Tibial artery (tissue), 4 donors: ENCODE results near the gene PAK4.

Source experiments
- DNase-seq, 2 donors: peaks; one replicate each; pipeline ENCODE4 v3.0.0-alpha.2; 2019
- H3K27ac ChIP-seq, 2 donors: fragments of 200-600 bp; sonication (generic) in 1 of 2; 1 replicate in 1 of 2; 2 replicates in 1 of 2; pipeline ENCODE4 v1.5.1; 2018 to 2019; ENCODE audit warnings: mild to moderate bottlenecking in 1 of 2
- H3K27me3 ChIP-seq, 2 donors: fragments of 200-600 bp; sonication (generic) in 1 of 2; one replicate each; pipeline versions ENCODE4 v1.5.1 to v1.6.0; 2016 to 2019
- H3K36me3 ChIP-seq, 3 donors: fragments of 200-600 bp; sonication (generic) in 2 of 3; one replicate each; pipeline ENCODE4 v1.5.1; 2016 to 2019; ENCODE audit warnings: mild to moderate bottlenecking in 2 of 3
- H3K4me1 ChIP-seq, 4 donors: fragments of 200-600 bp; sonication (generic) in 2 of 4; 1 replicate in 3 of 4; 2 replicates in 1 of 4; pipeline ENCODE4 v1.5.1; 2016 to 2019
- H3K4me3 ChIP-seq, 2 donors: fragments of 200-600 bp; sonication (generic) in 1 of 2; 1 replicate in 1 of 2; 2 replicates in 1 of 2; pipeline ENCODE4 v1.5.1; 2018 to 2019; ENCODE audit warnings: mild to moderate bottlenecking in 2 of 2
- H3K9me3 ChIP-seq, 3 donors: fragments of 200-600 bp; sonication (generic) in 1 of 3; one replicate each; pipeline ENCODE4 v1.5.1; 2016 to 2019
- CTCF ChIP-seq, 2 experiments: fragments of 200-600 bp in 1 of 2; fragments of 450-650 bp in 1 of 2; IDR thresholded peaks; one replicate each; pipeline ENCODE4 v1.5.1; 2017 to 2019; ENCODE audit warnings: antibody characterized with exemption in 2 of 2, mild to moderate bottlenecking in 1 of 2, moderate library complexity in 1 of 2
- intact Hi-C: fragments of 100-400 bp; cut with DNase I; formaldehyde crosslinking; loops from one replicate; pipeline ENCODE4 v1.15.0; 2023; ENCODE audit warnings: low total_unique reads

The PAK4 gene

DNA sequence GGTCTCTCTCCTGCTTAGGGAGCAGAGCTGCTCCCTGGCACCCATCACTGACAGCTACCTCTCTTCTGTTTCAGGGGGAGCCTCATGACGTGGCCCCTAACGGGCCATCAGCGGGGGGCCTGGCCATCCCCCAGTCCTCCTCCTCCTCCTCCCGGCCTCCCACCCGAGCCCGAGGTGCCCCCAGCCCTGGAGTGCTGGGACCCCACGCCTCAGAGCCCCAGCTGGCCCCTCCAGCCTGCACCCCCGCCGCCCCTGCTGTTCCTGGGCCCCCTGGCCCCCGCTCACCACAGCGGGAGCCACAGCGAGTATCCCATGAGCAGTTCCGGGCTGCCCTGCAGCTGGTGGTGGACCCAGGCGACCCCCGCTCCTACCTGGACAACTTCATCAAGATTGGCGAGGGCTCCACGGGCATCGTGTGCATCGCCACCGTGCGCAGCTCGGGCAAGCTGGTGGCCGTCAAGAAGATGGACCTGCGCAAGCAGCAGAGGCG is 48.0 kb downstream of the PAK4 start:
- peaks cover 25 to 99% (median 81%) of the 10 kb centered on the region in 3 donors for H3K36me3 ChIP-seq
- TF ChIP-seq CTCF (IDR thresholded peaks at IDR 0.05) = no peak
- H3K4me1 ChIP-seq = no peaks in the 10 kb centered on the region
- H3K9me3 ChIP-seq = no peaks in the 10 kb centered on the region
- H3K27ac ChIP-seq = no peak overlapping the region
- intact Hi-C loops = no loop called here
- DNase-seq = no peak
- H3K4me3 ChIP-seq = no peak overlapping the region
- H3K27me3 ChIP-seq = no peaks in the 10 kb centered on the region

GRCh38 chr19:39174142-39174541 is 48.6 kb downstream of the PAK4 start:
- Histone ChIP-seq H3K36me3 (peaks cover 26 to 100% (median 87%) of the 10 kb centered on the region in 3 donors), H3K27ac (no peak overlapping the region), H3K4me3 (no peak overlapping the region), H3K27me3 (no peaks in the 10 kb centered on the region), H3K4me1 (no peaks in the 10 kb centered on the region), H3K9me3 (no peaks in the 10 kb centered on the region)
- intact Hi-C loops = no loop called here
- TF ChIP-seq CTCF (IDR thresholded peaks at IDR 0.05) = no peak
- DNase-seq = no peak

DNA sequence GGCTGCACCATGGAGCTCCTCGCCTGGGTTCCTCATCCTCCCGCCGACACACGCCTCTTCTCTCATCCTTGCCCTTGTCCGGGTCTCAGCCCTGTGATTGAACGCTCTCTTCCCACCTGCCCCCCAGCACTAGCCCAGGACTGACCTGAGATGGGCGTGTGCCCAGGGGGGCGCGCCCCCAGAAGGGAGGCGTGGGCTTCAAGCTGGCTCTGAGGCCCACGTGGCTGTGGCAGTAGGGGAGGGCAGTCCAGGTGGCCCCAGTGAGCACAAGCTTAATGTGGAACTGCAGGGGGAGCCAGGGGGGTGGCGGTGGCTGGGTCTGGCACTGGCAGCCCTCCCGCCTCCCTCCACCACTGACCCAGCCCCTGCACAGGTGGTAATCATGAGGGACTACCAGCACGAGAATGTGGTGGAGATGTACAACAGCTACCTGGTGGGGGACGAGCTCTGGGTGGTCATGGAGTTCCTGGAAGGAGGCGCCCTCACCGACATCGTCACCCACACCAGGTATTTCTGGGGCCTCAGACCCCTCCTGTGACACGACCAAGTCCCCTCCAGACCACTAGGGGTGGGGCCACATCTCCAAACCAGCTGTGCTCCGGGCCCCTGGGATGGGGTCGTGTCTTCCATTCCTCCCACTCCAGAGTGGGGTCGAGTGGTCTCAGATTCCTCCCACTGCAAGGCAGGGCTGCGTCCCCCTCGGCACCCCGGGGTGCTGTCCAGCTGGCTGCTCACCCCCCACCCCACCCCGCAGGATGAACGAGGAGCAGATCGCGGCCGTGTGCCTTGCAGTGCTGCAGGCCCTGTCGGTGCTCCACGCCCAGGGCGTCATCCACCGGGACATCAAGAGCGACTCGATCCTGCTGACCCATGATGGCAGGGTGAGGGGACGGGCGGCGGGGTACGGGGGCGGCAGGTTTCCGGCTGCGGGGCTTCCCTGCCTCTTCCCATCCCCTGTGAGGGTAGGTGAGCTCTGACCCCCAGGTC is 49.3 kb downstream of the PAK4 start:
- no peak for DNase-seq
- H3K27ac ChIP-seq = no peak overlapping the region
- no peaks in the 10 kb centered on the region for H3K27me3 ChIP-seq
- no peak for TF ChIP-seq CTCF (IDR thresholded peaks at IDR 0.05)
- peaks cover 26 to 100% (median 83%) of the 10 kb centered on the region in 3 donors for H3K36me3 ChIP-seq
- H3K9me3 ChIP-seq = no peaks in the 10 kb centered on the region
- no peak overlapping the region for H3K4me3 ChIP-seq
- intact Hi-C loops = no loop called here
- H3K4me1 ChIP-seq = no peaks in the 10 kb centered on the region

DNA sequence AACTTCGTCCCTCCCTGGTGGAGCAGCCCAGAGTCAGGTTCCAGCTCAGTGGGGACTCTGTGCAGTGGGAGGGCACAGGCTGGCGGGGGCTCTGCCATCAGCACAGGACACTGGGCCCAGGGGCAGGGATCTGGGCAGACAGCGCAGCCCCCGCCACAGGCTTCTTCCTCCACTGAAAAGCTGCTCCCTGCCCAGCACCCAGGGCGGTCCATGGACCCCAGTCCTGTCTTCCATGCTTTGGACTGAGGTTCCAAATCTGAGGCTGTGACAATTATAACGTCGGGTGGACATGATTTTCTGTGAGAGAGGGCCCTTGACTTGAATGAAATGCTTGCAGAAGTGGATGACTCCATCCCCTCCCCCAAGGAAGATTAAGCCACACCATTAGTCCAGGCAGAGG is 50.0 kb downstream of the PAK4 start:
- no peak for TF ChIP-seq CTCF (IDR thresholded peaks at IDR 0.05)
- intact Hi-C loops = no loop called here
- no peak for DNase-seq
- H3K27me3 ChIP-seq = no peaks in the 10 kb centered on the region
- peaks cover 26 to 100% (median 82%) of the 10 kb centered on the region in 3 donors for H3K36me3 ChIP-seq
- no peaks in the 10 kb centered on the region for H3K4me1 ChIP-seq
- no peaks in the 10 kb centered on the region for H3K9me3 ChIP-seq
- no peak overlapping the region for H3K27ac ChIP-seq
- no peak overlapping the region for H3K4me3 ChIP-seq

DNA sequence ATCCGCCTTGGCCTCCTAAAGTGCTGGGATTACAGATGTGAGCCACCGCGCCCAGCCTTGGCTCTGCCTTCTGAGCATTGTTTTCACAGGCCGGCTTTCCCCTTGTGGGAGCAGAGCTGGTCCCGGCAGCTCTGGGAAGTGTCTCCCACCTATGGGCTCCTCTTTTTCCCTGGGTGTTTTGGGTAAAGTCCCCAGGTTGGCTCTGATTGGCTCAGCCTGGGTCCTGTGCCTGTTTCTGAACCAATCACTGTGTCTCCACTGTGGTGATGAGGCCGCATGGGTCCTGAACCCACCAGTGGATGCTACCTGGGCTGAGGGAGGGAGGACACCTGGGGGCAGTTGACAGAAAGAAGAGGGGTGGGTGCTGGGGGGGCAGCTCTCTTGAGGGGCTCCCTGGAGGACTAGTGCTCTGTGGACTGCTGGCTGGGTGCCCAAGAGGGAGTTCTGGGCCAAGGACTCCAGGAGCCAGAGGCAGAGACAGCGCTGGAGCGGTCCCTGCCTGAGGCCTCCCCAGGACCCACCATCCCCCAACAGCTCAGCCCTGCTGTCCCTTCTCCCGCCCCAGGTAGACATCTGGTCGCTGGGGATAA is 51.6 kb downstream of the PAK4 start:
- intact Hi-C loops = no loop called here

More for the DNA sequence above, 51.6 kb downstream of the PAK4 start:
- peaks cover 26 to 87% (median 71%) of the 10 kb centered on the region in 3 donors for H3K36me3 ChIP-seq
- TF ChIP-seq CTCF (IDR thresholded peaks at IDR 0.05) = no peak
- no peaks in the 10 kb centered on the region for H3K4me1 ChIP-seq
- H3K27ac ChIP-seq = no peak overlapping the region
- DNase-seq = no peak
- H3K9me3 ChIP-seq = no peaks in the 10 kb centered on the region
- no peak overlapping the region for H3K4me3 ChIP-seq
- no peaks in the 10 kb centered on the region for H3K27me3 ChIP-seq
